DMS114 treated with DMSO at 0.1 percent for 48 hours (cell line): ENCODE results near the gene CAT.
"Not testable (repeated sequence)": the region's sequence is repeated elsewhere in the genome, so short reads cannot be mapped to it uniquely, and the experiment has no call there.

Source experiments
- DNase-seq: peaks from one replicate; lab custom pipeline; 2025; ENCODE audit not compliant: unreplicated experiment; lab: John Stamatoyannopoulos, UW

Gene CAT

DNA sequence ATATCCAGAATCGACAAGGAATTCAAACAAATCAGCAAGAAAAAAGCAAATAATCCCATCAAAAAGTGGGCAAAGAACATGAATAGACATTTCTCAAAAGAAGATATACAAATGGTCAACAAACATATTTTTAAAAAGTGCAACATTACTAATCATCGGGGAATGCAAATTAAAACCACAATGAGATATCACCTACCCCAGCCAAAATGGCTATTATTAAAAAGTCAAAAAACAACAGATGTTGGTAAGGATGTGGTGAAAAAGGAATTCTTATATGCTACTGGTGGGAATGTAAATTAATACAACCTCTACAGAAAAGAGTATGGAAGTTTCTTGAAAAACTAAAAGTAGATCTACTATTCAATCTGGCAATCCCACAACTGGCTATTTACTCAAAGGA lies 13.9 kb upstream of the CAT start:
- not testable (repeated sequence) for DNase-seq

DNA sequence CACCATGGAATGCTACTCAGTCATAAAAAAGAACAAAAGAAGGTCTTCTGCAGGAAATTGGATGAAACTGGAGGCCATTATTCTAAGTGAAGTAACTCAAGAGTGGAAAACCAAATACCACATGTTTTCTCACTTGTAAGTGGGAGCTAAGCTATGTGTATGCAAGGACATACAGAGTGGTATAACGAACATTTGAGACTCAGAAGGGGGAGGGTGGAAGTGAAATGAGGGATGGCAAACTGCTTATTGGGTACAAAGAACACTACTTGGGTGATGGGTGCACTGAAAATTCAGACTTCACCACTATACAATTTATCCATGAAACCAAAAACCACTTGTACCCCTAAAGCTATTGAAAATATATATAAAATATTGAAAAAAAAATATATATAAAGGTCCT lies 13.4 kb upstream of the CAT start:
- DNase-seq = no peak

DNA sequence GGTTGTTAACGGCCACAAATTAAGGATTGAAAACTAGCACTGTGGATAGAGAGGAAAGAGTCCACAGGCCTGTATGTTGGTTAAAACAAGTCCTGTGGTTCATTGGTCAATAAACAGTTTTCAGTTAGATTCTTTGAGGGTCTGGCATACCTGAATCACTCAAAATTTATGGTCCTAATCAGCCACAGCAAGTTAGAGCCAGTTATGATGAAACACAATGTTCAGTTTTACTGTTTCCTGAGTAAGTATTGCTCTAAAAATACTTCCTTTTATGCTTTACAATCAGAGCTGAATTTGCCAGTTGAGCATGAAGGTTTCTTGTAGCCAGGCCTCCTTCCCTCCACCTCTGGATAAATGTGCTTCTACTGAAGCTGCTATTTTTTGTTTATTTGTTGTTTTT lies 12.9 kb upstream of the CAT start:
- DNase-seq = no peak

DNA sequence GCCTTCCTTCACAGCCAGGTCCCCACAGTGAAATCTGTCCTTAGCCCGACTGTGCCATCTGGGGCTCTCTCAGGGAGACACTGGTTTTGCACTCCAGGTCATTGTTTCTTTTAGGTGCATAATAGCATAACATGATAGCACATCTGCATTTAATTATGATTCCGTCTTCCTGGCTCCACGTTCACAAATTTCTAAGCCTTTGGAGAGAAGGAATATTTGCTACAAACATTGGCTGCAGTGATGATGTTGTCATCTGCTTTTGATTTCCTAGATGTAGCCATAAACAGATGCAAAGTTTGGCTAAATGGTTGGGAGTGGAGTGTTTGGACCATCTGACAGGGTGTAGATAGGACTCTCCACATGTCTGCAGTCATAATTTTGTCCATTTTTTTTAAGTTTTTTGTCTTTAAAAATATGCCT lies 12.0 kb upstream of the CAT start:
- no peak for DNase-seq

DNA sequence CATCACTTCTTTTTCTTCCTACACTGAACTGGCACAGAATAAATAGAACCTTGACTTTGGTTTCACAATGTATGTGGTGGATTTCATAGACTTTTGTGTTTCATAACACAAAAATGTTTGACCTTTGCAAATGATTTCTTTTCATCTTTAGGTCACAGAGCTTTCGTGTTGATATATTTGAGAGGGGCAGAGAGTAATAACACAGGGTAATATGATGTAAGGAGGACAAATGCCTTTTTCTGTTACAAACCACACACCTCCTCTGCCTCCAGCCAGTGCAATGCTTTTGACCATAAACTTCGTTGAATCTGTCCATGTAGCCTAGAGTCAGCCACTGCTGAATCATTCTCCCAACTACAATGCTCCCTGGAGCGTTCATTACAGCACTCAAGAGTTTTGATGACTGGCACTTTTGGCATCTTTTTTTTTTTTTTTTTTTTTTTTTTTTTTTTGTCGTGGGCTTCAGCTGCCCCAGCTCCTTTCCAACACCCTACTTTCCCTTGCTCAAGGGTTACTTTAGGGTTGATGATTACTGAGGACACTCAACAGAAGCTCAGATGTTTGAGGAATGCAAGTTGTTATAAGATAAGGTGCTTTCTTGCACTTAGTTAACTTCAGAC lies 11.4 kb upstream of the CAT start:
- DNase-seq = no peak

DNA sequence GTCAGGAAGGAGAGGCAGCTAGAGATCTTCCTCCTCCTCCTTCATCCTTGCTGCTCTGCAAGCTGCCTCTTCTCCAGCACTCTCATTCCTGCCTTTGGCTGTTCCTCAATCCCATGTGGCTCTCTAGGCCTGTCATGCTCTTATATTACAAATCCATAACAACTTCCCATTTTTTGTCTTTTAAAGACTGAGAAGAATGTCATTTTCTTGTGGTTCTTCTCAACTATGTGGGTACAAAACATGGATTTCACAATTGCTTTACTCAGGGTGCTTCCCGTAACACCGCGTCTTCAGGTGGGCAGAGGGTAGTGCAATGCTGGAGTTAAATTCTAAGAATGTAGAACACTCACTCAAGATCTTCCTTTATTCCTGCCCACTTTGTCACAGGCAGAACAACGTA lies 6.8 kb upstream of the CAT start:
- no peak for DNase-seq

DNA sequence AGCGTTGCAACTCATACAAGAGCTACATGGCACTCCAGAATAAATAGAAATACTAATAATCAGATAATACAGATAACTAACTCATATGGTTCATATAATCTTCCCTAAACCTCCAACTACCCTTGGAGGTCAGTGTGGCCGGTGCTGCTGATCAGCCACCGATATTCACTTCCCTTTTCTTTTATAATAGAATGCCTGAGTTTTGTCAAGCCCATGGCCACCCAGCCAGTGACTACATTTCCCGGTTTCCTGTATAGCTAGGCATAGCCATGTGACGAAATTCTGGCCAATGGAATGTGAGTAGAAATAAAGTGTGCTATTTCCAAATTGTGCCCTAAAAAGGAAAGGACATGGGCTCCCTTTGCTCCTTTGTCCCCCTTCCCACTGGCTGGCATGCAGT lies 5.9 kb upstream of the CAT start:
- DNase-seq = no peak

DNA sequence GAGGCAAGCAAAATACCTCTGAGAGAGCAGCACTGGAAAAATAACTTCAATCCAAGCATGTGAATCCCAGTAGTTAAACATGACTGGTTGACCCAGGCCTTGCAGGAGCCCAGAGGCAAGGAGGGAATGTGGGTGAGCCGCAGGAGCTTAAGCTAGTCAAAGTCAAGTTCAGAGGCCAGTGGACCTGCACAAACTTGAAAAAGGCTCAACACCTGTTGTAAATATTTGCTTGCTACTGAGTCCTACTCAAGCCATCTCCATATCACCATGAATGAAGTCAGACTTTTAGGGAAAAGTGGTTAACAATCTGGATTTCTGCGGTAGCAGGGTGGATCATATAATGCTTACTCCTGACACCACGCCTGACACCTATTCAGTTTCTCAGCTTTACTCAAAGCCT lies 4.8 kb upstream of the CAT start:
- no peak for DNase-seq

DNA sequence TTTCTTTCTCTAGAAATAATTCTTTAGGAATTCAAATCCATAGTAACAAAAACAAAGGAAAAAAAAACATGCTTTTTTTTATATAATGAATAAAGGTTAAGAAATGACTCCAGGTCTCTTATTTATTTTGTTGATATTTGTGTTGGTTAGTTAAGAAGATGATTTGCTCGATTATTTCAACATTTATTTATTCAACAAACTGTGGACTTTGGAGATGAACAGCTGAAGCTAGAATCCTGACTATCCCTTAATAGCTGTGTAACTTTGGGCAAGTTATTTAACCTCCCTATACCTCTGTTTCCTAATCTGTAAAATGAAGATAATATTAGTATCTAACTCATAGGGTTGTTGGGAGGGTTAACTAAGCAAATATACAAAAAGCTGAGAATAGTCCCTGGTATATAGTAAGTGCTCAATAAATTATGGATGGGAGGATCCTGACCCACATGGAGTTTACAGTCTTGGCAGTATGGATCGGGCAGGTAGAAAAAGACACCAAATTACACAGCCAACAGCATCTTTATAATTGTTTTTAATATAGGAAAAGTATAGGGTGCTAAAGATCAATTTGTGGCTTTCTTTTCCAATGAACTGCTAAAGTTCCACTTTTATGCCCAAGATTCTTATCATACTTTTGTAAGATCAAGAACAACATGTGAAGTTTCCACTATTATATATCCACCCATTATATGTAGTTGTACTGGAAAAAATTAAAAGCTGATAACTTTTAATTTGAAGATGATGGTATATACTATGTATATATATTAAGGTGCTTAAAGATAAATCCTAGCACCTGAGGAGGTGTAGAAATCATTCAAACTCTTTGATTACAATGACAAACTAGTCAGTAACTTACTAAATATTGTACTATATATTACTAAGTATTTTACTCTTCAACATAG lies 1.3 kb upstream of the CAT start:
- no peak for DNase-seq

DNA sequence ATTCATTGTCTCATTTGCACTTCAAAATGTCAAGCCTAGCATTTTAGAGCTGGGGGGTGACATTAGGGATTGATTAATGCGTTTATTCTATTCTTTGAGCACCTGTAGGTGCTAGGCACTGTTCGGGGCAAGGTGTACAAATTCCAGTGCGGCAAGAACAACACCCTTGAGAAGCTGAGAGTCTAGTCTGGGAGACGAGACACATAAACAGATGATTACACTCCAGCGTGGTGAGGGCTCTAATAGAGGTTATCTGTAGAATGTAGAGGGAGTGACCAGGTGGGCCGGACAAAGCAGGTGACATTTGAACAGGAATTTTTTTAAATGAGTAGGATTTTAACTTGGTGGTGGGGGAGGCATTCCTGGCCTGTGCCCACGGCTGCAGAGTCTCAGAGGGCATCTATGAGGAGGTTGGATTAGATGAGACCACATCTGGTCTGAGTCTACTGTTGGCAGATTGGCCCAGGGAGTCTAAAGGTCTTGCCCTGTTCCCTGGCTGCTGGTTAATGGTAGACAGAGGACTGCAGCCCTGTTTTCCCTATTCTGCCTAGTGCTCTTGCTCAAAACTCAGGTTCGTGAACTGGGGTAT lies 970 bp downstream of the CAT start:
- no peak for DNase-seq

DNA sequence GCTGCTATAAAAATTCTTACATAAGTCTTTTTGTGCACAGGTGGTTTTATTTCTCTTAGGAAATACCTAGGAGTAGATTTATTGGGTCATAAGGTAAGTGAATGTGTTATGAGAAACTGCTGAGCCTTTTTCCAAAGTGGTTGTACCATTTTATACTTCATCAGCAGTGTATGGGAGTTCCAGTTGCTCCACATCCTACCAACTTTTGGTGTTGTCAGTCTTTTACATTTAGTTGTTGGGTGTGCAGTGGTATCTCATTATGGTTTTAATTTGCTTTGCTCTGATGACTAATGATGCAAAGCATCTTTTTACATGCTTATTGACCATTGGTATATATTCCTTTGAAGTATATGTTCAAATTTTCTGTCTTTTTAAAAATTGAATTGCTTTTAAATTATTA lies 3.1 kb downstream of the CAT start:
- DNase-seq = no peak

DNA sequence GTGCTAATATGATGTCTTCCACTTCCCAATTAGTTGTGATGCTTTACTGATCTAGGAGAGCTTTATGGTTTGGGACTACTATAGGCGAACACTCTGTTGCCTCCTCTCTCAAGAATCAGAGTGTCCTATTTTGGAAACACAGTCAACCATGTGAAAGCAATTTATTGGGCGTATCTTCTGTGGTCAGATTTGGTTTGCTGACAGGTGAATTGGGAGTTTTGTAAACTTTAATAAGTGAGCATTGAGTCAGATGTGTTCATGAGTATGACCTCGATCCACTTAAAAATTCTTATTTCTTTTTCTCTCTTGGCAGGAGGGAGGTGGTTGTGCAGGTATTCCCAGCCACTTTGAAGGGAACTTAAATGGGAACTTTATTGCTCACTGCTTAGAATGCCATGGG lies 4.4 kb downstream of the CAT start:
- no peak for DNase-seq

DNA sequence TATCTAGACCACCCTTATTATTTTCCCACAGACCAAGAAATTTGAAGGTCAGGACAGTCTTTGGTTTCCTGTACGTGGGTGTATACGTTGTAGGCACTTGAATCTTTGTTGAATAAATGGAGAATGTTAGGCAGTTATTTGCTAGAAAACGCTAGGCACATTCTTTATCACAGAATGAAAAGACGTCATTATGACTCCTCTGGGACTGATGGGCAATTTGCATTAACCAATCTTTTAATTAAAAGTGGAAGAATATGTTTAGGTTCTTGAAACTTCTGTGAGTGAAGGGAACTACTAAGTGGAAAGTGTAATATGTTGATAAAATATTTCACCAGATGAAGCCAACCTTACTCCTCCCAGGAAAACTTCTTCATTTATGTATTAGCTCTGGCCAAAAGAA lies 5.7 kb downstream of the CAT start:
- no peak for DNase-seq

DNA sequence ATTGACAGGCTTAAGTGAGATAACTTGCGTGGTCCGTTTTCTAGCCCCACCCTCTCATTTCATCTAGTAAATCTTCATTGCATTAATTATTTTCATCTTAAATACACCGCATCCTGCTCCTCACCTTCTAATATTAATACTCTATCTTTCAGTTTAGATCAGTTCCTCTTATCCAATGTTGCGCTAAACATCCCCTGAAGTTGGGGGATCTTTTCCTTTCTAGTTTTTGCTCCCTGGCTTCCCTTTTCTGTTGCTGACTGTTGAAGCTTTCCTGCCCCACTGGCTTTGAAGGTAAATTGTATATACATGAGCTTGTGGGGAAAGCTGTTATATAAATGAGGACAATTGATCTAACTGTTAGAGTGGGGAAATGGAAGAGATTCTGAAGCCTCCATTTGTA lies 7.2 kb downstream of the CAT start:
- DNase-seq = no peak

DNA sequence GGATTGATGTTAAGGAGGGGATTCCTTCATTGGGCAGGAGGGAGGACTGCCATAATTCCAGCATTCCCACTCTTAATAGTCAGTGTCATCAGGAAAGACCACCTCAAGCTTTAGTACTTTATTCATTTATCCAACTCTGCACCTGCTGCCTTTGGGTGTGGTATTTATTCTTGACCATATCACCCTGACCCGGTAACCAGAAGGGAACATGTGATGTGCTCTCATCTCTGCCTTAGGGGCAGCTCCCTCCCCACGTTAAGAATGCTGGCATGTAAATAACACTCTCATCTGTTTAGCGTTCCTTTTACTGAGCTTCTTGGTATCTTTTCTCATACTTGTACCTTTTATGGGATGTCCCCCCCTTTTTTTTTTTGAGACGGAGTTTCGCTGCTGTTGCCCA lies 7.7 kb downstream of the CAT start:
- DNase-seq = no peak

DNA sequence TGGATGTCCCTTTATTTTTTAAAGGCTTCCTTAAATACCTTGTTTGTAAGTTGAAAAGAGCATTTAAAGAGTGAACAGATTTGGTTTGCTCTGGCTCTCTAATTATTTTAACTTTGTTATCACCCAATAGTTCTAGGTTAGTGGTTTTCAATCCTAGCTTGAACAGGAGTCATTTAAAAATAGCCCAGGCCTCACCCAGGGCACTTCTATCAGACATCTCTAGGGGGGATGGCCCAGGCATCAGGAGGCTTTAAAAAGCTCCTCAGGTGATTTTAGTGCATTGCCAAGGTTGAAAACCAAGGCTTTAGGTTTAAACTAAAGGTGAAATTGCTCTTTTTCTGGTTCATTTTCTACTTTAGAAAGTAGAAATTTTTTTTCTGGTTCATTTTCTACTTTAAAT lies 8.3 kb downstream of the CAT start:
- DNase-seq = no peak

DNA sequence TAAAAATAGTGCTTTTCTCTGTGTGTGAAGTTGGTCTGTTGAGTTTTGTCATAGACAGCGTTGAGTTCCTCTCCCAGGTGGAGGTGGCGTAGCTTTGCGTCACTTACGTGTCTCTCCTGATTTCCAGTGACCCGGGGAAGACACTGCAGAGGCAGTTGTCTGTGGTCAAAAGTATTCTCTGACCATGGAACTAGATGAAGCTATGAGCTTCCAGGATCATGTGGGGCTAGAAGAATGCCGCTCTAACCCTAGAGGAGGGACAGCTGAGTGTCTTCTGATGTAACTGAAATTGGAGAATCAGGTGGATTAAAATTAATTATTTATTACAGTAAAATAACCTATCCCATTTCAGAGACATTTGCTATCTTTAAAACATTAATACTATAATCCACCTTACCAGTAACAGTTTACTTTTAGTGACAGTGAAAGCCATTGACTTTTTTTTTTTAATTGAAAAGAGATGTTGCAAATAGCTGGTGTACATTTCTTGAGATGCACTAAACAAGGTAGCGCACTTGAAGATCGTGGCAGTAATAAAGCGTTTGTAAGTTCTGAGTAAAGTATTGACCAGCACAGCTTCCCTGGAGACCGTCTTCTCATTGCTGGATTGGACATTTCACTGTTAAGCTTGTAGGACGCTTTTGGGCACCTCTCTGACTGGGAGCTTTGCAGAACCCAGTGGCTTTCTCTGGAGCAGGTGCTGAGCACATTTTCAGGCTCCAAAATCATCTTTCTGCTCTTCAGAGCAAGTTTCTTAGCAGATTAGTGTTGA lies 9.7 kb downstream of the CAT start:
- DNase-seq = no peak

DNA sequence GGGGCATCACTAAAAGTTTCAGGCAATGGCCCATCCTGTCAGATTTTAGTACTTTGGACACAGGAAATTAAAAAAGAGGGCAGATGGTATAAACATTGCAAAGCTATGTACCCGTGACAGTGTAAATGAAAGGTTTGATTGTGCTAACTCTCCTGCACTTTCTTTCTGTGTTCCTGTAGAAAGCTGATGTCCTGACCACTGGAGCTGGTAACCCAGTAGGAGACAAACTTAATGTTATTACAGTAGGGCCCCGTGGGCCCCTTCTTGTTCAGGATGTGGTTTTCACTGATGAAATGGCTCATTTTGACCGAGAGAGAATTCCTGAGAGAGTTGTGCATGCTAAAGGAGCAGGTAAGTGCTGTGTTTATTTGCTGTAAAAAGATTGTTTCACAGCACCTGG lies 10.3 kb downstream of the CAT start:
- DNase-seq = no peak

DNA sequence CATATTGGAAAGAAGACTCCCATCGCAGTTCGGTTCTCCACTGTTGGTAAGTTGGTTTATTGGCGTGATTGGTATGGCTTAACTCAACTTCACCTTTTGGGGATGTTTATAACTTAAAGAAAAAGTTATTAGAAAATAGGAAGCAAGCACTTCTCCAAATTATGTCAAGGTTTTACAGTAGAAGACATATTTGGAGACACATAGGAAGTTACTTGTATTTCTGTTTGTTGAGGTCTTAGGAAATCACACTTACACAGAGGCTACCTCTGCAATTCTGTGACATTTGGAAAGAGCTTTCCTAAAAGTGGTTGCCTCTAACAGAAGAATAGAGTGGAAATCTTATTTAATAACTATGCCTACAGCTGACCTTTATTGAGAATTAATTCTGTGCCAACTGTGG lies 12.3 kb downstream of the CAT start:
- no peak for DNase-seq

DNA sequence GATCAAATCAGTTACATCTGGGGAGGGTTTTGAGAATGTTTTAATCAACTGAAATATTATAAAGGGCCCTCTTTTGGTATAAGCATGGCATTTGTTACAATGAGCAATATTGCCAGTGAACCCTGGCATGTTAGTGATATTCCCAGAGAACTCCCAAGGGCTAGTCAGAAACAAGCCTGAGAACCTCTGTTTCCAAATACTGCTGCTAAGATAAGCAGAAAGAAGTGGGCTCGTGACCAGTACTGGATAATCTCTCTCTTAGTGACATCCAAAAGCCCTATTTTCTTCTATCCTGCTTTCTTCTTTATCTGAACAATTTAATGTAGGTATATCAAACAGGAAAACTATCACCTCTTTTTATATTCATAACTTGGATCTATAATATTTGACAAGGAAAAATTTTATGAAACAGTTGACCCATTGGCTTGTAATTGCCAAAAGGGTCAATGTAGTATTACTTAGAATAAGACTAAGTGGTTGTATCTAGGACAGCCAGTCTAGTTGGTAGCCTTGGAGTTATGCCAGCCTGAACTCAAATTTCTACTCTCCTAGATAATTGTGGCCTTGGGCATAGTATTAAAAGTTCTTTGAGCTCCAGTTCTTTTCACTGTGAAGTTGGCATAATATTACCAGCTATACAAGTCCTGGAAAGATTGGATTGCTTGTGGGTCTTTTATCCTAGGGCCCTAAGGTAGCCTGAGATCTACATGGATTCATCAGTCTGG lies 15.7 kb downstream of the CAT start:
- DNase-seq = no peak

DNA sequence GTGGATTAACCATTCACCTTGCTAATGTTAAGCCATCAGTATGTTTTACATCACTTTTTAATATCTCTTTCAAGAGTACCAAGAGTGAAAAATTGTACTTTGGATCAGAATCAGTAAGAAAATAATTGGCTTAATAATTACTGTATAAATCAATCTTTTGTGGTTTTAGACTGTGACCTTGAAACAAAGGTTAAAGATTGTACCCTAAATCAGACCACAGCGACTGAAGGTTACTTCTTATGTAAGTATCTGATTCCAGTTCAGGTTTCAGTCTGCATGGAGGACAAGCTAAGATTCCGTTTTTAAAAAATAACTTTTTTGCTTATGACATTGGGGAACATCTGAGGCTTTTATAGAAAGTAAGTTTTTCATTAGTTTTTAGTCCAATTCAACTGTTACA lies 18.9 kb downstream of the CAT start:
- no peak for DNase-seq
